Large intestine (tissue), 1 donor: ENCODE results near the gene LRRC27. TPM values are rescaled to one million over a fixed set of nuclear protein-coding genes. Genes with fewer than 3 reads are reported as not detected.

ENCODE experiments used
- polyA plus RNA-seq: library from polyadenylated mRNA; unstranded; fragments of 120-200 nt; gene quantifications from one replicate; pipeline ENCODE4 v1.2.1, GENCODE V29; 2013

LRRC27 gene
- polyA plus RNA-seq, 1 donor: 20.7 TPM

Other genes with a start within 250 kb of the LRRC27 start
- 4.6 TPM for gene DPYSL4, start 145.2 kb upstream of the LRRC27 start, polyA plus RNA-seq
- gene STK32C, start 24.2 kb upstream of the LRRC27 start, polyA plus RNA-seq: 16.2 TPM
- 23.7 TPM for gene PWWP2B, start 65.0 kb downstream of the LRRC27 start, polyA plus RNA-seq
- gene INPP5A, start 205.6 kb downstream of the LRRC27 start, polyA plus RNA-seq: 25.3 TPM